Smooth muscle cell of the pulmonary artery (primary cell): ENCODE measurements around the gene GIT1. TPM values are rescaled to one million over a fixed set of nuclear protein-coding genes. Genes with fewer than 3 reads are reported as not detected.

Experiments
- total RNA-seq: library from RNA; depleted of rRNA; stranded (reverse); fragments of >200 nt; gene quantifications from 2 replicates; pipeline ENCODE4 v1.2.3, GENCODE V29; 2014

Gene GIT1, protein sequence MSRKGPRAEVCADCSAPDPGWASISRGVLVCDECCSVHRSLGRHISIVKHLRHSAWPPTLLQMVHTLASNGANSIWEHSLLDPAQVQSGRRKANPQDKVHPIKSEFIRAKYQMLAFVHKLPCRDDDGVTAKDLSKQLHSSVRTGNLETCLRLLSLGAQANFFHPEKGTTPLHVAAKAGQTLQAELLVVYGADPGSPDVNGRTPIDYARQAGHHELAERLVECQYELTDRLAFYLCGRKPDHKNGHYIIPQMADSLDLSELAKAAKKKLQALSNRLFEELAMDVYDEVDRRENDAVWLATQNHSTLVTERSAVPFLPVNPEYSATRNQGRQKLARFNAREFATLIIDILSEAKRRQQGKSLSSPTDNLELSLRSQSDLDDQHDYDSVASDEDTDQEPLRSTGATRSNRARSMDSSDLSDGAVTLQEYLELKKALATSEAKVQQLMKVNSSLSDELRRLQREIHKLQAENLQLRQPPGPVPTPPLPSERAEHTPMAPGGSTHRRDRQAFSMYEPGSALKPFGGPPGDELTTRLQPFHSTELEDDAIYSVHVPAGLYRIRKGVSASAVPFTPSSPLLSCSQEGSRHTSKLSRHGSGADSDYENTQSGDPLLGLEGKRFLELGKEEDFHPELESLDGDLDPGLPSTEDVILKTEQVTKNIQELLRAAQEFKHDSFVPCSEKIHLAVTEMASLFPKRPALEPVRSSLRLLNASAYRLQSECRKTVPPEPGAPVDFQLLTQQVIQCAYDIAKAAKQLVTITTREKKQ
- 23.5 and 44.7 TPM in 2 replicates for total RNA-seq

DNA sequence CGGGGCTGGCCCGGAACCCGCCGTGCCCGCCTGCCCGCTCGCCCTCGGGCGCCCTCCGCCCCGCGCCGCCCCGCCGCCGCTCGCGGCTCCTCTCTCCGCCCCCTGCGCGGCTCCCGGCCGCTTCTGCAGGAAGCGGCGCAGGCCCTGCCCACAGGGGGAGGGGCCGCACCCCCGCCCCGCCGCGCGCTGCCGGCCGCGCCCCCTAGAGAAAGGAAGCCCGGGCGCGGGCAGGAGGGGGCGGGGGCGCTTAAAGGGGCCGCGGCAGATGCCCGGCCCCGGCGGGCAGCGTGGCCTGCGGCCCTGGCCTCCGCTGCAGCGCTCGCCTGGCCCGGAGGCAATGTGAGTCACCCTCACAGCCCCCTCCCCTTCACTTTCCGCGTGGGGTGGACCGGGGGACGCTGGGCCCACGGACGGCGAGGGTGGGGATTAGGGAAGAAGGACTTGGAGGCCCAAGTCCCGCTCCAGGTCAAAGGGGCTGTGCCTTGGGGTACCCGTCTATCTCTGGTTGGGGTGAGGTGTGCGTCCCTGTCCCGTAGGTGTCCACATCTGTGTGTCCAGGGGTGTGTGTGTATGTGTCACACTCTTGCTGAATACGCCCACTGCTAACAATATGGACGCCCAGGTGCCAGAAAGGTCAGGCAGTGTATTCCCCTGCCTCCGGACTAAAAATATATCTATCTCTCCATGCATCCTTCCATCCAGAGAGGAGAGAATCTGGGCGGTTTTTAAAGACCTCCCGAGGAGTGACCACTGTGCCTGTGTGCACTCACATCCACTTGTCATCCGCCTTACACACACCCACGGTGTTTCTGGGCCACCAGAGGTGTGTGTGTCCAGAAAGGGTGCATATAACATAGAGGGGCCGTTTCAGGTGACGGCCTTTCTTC, at the start of gene GIT1:
Gene GIT1, minus strand, starts transcription at position 125 of the 887 bp plus-strand sequence. CDS start 270 bp downstream, outside the sequence.

DNA sequence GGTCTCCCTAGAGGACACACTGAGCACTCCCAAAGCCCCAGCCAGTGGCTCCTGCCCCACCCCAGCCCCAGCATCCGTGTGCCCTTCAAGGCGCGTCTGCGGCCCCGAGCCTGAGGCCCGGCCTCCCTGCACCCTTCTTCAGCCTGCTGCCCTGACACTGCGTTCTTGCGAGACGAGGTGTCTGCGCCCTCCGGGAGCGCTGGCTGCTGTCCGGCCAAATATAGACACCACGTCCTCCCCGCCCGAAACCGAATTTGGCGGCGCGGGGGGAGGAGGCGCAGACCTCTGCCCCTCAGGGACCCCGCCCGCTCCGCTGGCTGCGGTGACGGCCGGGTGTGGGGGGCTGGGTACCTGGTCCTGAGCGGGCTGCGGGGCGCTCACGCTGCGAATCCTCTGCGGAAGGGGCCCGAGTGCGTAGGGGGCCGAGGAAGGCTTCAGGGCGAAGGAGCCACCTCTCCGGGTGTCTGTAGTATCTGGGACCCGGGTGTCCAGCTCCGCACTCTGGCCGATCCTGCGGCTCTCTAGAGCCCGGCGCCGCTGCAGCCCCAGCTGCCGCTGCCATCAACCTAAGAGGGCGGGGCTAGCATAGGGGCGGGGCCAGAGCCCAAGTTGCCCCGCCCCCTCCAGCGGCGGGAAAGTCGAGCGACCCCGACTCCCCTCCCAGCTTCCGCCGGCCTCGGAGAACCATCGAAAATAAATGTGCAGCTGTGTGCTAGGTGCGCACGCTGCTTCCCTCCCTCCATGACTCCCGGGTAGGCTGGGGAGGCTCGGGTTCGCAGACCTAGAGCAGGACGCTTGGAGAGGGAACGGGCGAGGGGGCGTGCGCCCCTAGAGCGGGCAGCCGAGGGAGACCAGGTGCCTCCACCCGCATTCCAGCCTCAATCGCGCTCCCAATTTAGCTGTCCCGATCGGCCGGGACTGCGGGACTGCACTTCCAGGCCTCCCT, 33.2 kb upstream of the GIT1 start, which contains the start of gene CORO6:
Gene CORO6, minus strand, starts transcription at position 576 of the 946 bp plus-strand sequence. CDS start 1,491 bp downstream, outside the sequence.

DNA sequence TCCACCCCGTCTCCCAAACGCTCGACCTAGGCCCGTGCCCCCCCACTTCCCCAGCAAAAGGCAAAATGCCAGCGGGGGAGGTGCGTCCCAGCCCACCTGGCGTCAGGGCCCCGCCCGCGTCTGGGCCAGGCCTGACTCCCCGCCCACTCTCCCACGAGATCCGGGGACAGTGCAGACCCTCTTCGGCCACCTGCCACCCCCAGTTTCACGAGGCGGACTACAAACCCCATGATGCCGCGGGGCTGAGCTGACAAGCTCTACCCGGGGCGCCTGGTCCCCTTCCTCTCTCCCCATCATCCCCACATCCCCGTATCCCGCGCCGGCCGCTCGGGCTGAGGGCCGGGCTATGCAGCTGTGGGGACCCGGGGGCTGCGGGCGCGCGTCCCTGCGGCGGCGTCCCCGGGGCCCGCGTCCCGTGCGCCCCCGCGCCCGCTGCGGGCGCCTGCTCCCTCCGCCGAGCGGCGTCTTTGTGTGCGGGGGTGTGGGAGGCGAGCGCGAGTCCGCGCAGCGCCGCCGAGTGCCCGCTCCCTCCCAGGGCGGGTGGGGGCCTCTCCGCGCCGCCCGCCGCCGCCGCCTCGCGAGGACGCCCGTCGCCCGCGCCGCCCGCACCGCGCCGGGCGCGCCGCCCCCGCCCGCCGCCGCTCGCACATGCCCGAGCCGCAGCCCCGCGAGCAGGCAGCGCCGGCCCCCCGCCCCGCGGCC, 3.6 kb upstream of the GIT1 start, which contains the start of gene ANKRD13B:
Gene ANKRD13B, plus strand, starts transcription at position 283 of the 702 bp plus-strand sequence. CDS start 490 bp downstream, outside the sequence.

DNA sequence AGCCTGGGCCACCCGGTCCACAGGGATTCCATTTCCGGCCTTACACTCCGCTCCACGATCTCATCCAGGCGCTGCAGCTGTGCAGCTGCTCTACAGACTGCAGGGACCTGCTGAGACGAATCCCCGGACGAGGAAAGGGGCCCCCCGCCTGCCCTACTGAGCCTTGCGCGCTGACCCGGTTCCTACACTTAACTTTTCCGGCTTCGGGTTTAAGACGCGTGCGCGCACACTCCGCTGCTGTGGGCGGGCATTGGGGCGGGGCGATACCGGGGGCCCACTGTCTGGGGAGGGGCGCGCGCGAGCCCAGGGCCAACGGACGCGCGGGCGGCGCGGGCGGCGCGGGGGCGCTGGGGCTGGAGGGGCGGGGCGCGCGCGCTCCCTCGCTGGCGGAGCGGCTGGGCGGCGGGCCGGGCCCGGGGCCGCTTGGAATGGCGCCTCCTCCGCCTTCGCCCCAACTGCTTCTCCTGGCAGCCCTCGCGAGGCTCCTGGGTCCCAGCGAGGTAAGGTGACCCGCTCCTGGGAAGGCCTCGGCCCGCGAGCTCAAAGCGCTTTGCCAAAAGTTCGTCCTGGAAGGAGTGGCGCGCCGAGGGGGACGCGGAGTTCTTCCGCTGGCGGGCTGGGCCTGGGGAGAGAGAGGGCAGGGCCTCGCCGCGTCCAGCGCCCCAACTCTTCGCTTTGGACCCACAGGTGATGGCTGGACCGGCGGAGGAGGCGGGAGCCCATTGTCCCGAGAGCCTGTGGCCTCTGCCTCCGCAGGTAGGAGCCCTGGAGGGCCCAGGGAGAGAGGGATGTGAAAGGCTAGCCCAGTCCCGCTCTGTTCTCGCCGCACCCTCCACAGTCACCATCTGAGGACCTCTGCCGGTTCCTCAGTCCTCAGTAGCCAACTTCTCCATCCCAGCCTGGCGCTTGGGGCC, 20.9 kb downstream of the GIT1 start, which contains the start of gene TP53I13:
Gene TP53I13, plus strand, starts transcription at position 371 of the 914 bp plus-strand sequence. Its CDS starts 58 bp downstream, at position 429.

DNA sequence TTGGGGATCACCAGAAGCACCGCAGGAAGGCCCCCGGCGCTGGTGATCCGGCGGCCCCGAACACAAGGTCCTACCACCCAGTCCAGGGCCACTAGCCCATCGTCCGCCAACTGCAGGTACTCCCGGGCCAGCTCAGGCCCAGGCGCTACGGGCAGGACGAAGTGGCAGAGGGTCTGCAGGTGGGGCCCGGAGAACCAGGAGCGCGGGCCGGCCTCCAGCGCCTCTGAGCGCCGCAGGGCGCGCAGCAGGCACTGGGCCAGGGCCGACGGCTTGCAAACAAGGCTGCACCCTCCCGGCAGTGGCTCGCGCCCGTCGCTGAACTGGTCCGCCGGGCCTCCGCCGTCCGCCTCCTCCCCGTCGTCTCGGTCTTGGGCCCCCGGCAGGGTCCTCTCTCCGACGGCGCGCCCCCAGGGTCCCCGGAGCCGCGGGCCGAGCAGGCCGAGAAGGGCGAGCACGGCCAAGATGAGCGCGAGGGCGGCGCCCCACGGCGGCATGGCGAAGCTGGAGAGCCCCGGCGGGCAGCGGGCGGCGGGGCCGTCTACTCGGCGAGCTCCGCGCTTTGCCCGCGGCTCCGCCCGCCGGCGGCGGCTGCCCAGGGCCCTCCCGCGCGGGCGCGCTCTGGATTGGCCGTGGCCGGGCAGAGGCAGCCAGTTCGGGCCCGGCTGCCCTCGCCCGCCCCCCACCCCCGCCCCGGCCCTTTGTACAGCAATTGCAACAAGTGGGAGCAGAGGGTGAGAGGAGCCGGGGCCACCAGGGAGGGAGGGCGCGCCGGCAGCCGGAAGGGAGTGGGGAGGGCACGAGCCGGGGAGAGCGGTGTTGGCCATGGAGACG, 22.8 kb downstream of the GIT1 start, which contains the start of gene ABHD15:
Gene ABHD15, minus strand, starts transcription at position 565 of the 831 bp plus-strand sequence. Its CDS starts 71 bp downstream, at position 494.

Other genes starting within 250 kb of the GIT1 start
- 61.7 and 65.7 TPM in 2 replicates for gene TAOK1, start 199.3 kb downstream of the GIT1 start, total RNA-seq
- gene ABHD15, start 22.6 kb downstream of the GIT1 start, total RNA-seq, result 8.8 and 10.1 TPM in 2 replicates
- gene TP53I13, start 20.9 kb downstream of the GIT1 start, total RNA-seq, result 60.3 and 60.4 TPM in 2 replicates
- 8.9 and 14.6 TPM in 2 replicates for gene ANKRD13B, start 3.5 kb upstream of the GIT1 start, total RNA-seq
- gene CORO6, start 33.3 kb upstream of the GIT1 start, total RNA-seq, result 3.8 and 4.9 TPM in 2 replicates